K562 (cell line): Measurements from ENCODE around the gene PTPN18. TPM values are rescaled to one million over a fixed set of nuclear protein-coding genes. Genes with fewer than 3 reads are reported as not detected.

Experiments used
- COPS2 ChIP-seq: fragments of 450-650 bp; conservative IDR thresholded peaks from 2 replicates; pipeline ENCODE4 v1.6.1; 2016; ENCODE audit warnings: mild to moderate bottlenecking, moderate library complexity
- CREM ChIP-seq: IDR thresholded peaks from 2 replicates; pipeline ENCODE4 v1.6.1; 2014; ENCODE audit warnings: antibody characterized with exemption, low read depth
- ELF2 ChIP-seq: fragments of 250-450 bp; sonication (Bioruptor Pico); IDR thresholded peaks from 2 replicates; pipeline ENCODE4 v1.5.0; 2021; ENCODE audit warnings: mild to moderate bottlenecking
- HMGXB4 ChIP-seq: sonication (generic); formaldehyde crosslinking; IDR thresholded peaks from 2 replicates; pipeline ENCODE4 v1.8.1; 2023; ENCODE audit warnings: mild to moderate bottlenecking, missing genetic modification reagents
- ID3 ChIP-seq, 2 experiments: fragments of 250-450 bp in 1 of 2; fragments of 450-650 bp in 1 of 2; sonication (Bioruptor Pico) in 1 of 2; IDR thresholded peaks; 2 replicates each; pipeline versions ENCODE4 v1.6.1 to v1.8.0; 2016 to 2021; ENCODE audit warnings: mild to moderate bottlenecking in 2 of 2, moderate library complexity in 2 of 2, missing compliant biosample characterization in 1 of 2, missing genetic modification characterization in 1 of 2
- L3MBTL2 ChIP-seq: fragments of 450-650 bp; IDR thresholded peaks from 2 replicates; pipeline ENCODE4 v1.6.1; 2016; ENCODE audit warnings: mild to moderate bottlenecking, moderate library complexity
- MBD2 ChIP-seq: sonication (generic); IDR thresholded peaks from 2 replicates; pipeline ENCODE4 v1.6.1; 2016; ENCODE audit warnings: low read depth, borderline replicate concordance
- MEIS2 ChIP-seq: fragments of 450-650 bp; IDR thresholded peaks from 2 replicates; pipeline ENCODE4 v1.6.1; 2014; ENCODE audit warnings: mild to moderate bottlenecking; ENCODE audit not compliant: partially characterized antibody
- MNT ChIP-seq, 2 experiments: fragments of 450-650 bp; conservative IDR thresholded peaks; 2 replicates each; pipeline ENCODE4 v1.6.1; 2017; ENCODE audit warnings: mild to moderate bottlenecking in 2 of 2, moderate library complexity in 2 of 2
- POLR2AphosphoS5 ChIP-seq: IDR thresholded peaks from 2 replicates; pipeline ENCODE4 v1.6.1; 2011; ENCODE audit warnings: mild to moderate bottlenecking, low read depth, low read length, moderate library complexity; ENCODE audit not compliant: control insufficient read depth, insufficient read depth
- RB1 ChIP-seq: fragments of 450-650 bp; IDR thresholded peaks from 2 replicates; pipeline ENCODE4 v1.6.1; 2017; ENCODE audit warnings: low read depth, mild to moderate bottlenecking
- U2AF1 ChIP-seq: fragments of 200-400 bp; formaldehyde crosslinking; optimal IDR thresholded peaks from 2 replicates; pipeline ENCODE3; 2017; ENCODE audit warnings: mild to moderate bottlenecking, low read depth, low read length, moderate library complexity
- ZNF277 ChIP-seq: fragments of 250-450 bp; sonication (Bioruptor Pico); IDR thresholded peaks from 2 replicates; pipeline ENCODE4 v1.8.0; 2022; ENCODE audit warnings: inconsistent platforms, mild to moderate bottlenecking, moderate library complexity, borderline replicate concordance
- ZNF395 ChIP-seq: fragments of 200-800 bp; sonication (Bioruptor generic); IDR thresholded peaks from 2 replicates; pipeline ENCODE4 v1.6.1; 2017; ENCODE audit warnings: missing genetic modification characterization, missing compliant biosample characterization
- ZNF507 ChIP-seq: conservative IDR thresholded peaks from 2 replicates; pipeline ENCODE4 v1.6.1; 2017; ENCODE audit warnings: missing genetic modification characterization, missing compliant biosample characterization
- ZNF740 ChIP-seq, 3 experiments: fragments of 200-800 bp in 1 of 3; sonication (Bioruptor generic) in 1 of 3; sonication (generic) in 1 of 3; formaldehyde crosslinking in 1 of 3; IDR thresholded peaks; 2 replicates each; pipeline versions ENCODE4 v1.6.1 to v1.8.0; 2016 to 2022; ENCODE audit warnings: mild to moderate bottlenecking in 2 of 3, missing compliant biosample characterization in 2 of 3, missing genetic modification characterization in 2 of 3, missing genetic modification reagents in 1 of 3
- polyA plus RNA-seq, 8 experiments: library from polyadenylated mRNA; depleted of rRNA in 4 of 8; stranded (reverse) in 5 of 8; unstranded in 3 of 8; fragments of >200 nt; fragmentation: Nextera tagmentation in 2 of 8; fragmentation: Illumina TruSeq in 1 of 8; extraction: Ambion mirVana in 2 of 8; extraction: Trizol in 1 of 8; gene quantifications; 2 replicates each; pipeline versions ENCODE4 v1.2.1 to v1.2.3, GENCODE V29; 2011 to 2014; ENCODE audit warnings: inconsistent platforms in 1 of 8, missing spikeins in 1 of 8
- total RNA-seq, 7 experiments: library from RNA; depleted of rRNA in 6 of 7; stranded (reverse); fragments of >200 nt in 6 of 7; fragmentation: Illumina TruSeq in 2 of 7; extraction: Trizol in 2 of 7; gene quantifications; 2 replicates each; pipeline versions ENCODE4 v1.2.1 to v1.2.3, GENCODE V29; 2011 to 2021; ENCODE audit warnings: low replicate concordance in 1 of 7

The PTPN18 gene
- total and polyA plus RNA-seq, 9 of the 15 experiments (the other 6 are each of a cell fraction or from before 2014, with no cell fraction given) = 11.6 to 90.7 (median 49.6) TPM

- TF ChIP-seq ZNF395 = no peak
- TF ChIP-seq U2AF1 = no peak
- no peak for TF ChIP-seq ID3 (CRISPR knock-in tag; IDR thresholded peaks at IDR 0.05)
- TF ChIP-seq ID3 (tag; IDR thresholded peaks at IDR 0.05) = peak; percentile 90
- TF ChIP-seq MBD2 = 0 out of 2 replicates have a peak, but pooled peaks have one; percentile 37
- no peak for TF ChIP-seq COPS2
- no peak for TF ChIP-seq ZNF277 (CRISPR knock-in tag)
- peak; percentile 66; the same call in 1 of the 2 replicates for TF ChIP-seq POLR2AphosphoS5
- no peak for TF ChIP-seq MEIS2
- TF ChIP-seq ELF2 (CRISPR knock-in tag) = no peak
- 0 out of 4 replicates have a peak, but pooled peaks of 1 of the 2 experiments have one; percentile 22 for TF ChIP-seq MNT (conservative IDR thresholded peaks at IDR 0.05)
- no peak for TF ChIP-seq ZNF740 (CRISPR knock-in tag; IDR thresholded peaks at IDR 0.05)
- no peak for TF ChIP-seq ZNF740 (tag; IDR thresholded peaks at IDR 0.05)
- TF ChIP-seq CREM = peak; percentile 41
- no peak for TF ChIP-seq RB1
- TF ChIP-seq L3MBTL2 = peak; percentile 82
- TF ChIP-seq HMGXB4 (CRISPR knock-in tag) = no peak
- no peak for TF ChIP-seq ZNF507
Observed at GRCh38 chr2:130380096-130380934, 24.5 kb downstream of the PTPN18 start (continued).
